WTC11 (cell line): Measurements from ENCODE around the gene ATG5. TPM values are rescaled to one million over a fixed set of nuclear protein-coding genes. Genes with fewer than 3 reads are reported as not detected.

Experiments
- ATAC-seq: fragments of 200-7000 bp; cut with Tn5 transposase; 2 replicates; pipeline ENCODE4 v1.10.0; 2021; ENCODE audit warnings: mild to moderate bottlenecking, moderate library complexity
- CTCF ChIA-PET: fragments of 300-600 bp; sonication (Branson Sonifier 250); formaldehyde crosslinking; loops from one replicate; lab custom pipeline; 2021; ENCODE audit warnings: antibody characterized with exemption; lab: Charles Lee
- POLR2A ChIA-PET: fragments of 350-600 bp; sonication (Branson Sonifier 250); formaldehyde crosslinking; loops from one replicate; lab custom pipeline; 2021; ENCODE audit warnings: antibody characterized with exemption; lab: Charles Lee
- DNase-seq: peaks from one replicate; pipeline ENCODE4 v3.0.0; 2021; ENCODE audit warnings: low spot score
- H3K27ac Mint-ChIP-seq: 2 replicates; pipeline ENCODE4 v1.8.0; 2021; ENCODE audit warnings: mixed read lengths
- H3K27me3 Mint-ChIP-seq: 2 replicates; pipeline ENCODE4 v1.8.0; 2021; ENCODE audit warnings: low read depth, mild to moderate bottlenecking, moderate library complexity, mixed read lengths
- H3K36me3 Mint-ChIP-seq: 2 replicates; pipeline ENCODE4 v1.8.0; 2021; ENCODE audit warnings: mixed read lengths
- H3K4me1 Mint-ChIP-seq: 2 replicates; pipeline ENCODE4 v1.8.0; 2022; ENCODE audit warnings: mixed read lengths
- H3K4me3 Mint-ChIP-seq: 2 replicates; pipeline ENCODE4 v1.8.0; 2021; ENCODE audit warnings: mild to moderate bottlenecking, moderate library complexity, mixed read lengths
- H3K9me3 Mint-ChIP-seq: 2 replicates; pipeline ENCODE4 v1.8.0; 2021; ENCODE audit warnings: mixed read lengths
- AFF4 ChIP-seq: sonication (generic); formaldehyde crosslinking; IDR thresholded peaks from 2 replicates; pipeline ENCODE4 v1.8.1; 2023; ENCODE audit warnings: mild to moderate bottlenecking, missing genetic modification reagents, borderline replicate concordance
- ARID4B ChIP-seq: sonication (generic); formaldehyde crosslinking; IDR thresholded peaks from 2 replicates; pipeline ENCODE4 v1.8.0; 2023; ENCODE audit warnings: missing genetic modification reagents, mild to moderate bottlenecking, borderline replicate concordance
- CDX4 ChIP-seq: fragments of 250-450 bp; sonication (Bioruptor Pico); IDR thresholded peaks from 2 replicates; pipeline ENCODE4 v1.9.0; 2021; ENCODE audit warnings: moderate library complexity, mild to moderate bottlenecking, inconsistent platforms, borderline replicate concordance
- E2F1 ChIP-seq: sonication (generic); formaldehyde crosslinking; IDR thresholded peaks from 2 replicates; pipeline ENCODE4 v1.8.0; 2022; ENCODE audit warnings: mild to moderate bottlenecking, missing genetic modification reagents
- ESRRA ChIP-seq: sonication (generic); formaldehyde crosslinking; IDR thresholded peaks from 2 replicates; pipeline ENCODE4 v1.8.1; 2022; ENCODE audit warnings: mild to moderate bottlenecking, missing genetic modification reagents, borderline replicate concordance
- GTF2I ChIP-seq: fragments of 250-450 bp; sonication (Bioruptor Pico); conservative IDR thresholded peaks from 2 replicates; pipeline ENCODE4 v1.4.0; 2021; ENCODE audit warnings: mild to moderate bottlenecking
- IRF2 ChIP-seq: sonication (generic); formaldehyde crosslinking; IDR thresholded peaks from 2 replicates; pipeline ENCODE4 v1.8.0; 2022; ENCODE audit warnings: low read depth, missing genetic modification reagents, borderline replicate concordance
- MLX ChIP-seq: sonication (generic); formaldehyde crosslinking; IDR thresholded peaks from 2 replicates; pipeline ENCODE4 v1.8.1; 2023; ENCODE audit warnings: mild to moderate bottlenecking, missing genetic modification reagents, moderate library complexity
- NR1H2 ChIP-seq: sonication (generic); formaldehyde crosslinking; IDR thresholded peaks from 2 replicates; pipeline ENCODE4 v1.9.0; 2021; ENCODE audit warnings: mild to moderate bottlenecking, moderate library complexity, missing genetic modification reagents
- PREB ChIP-seq: sonication (generic); formaldehyde crosslinking; IDR thresholded peaks from 2 replicates; pipeline ENCODE4 v1.8.1; 2022; ENCODE audit warnings: mild to moderate bottlenecking, missing genetic modification reagents, moderate library complexity, borderline replicate concordance
- ZBTB21 ChIP-seq: sonication (generic); formaldehyde crosslinking; IDR thresholded peaks from 2 replicates; pipeline ENCODE4 v1.8.1; 2023; ENCODE audit warnings: mild to moderate bottlenecking, missing genetic modification reagents, borderline replicate concordance
- ZBTB43 ChIP-seq: sonication (generic); formaldehyde crosslinking; IDR thresholded peaks from 2 replicates; pipeline ENCODE4 v1.8.1; 2023; ENCODE audit warnings: mild to moderate bottlenecking, missing genetic modification reagents
- ZMAT4 ChIP-seq: fragments of 250-450 bp; sonication (Bioruptor Pico); IDR thresholded peaks from 2 replicates; pipeline ENCODE4 v1.9.0; 2021; ENCODE audit warnings: mild to moderate bottlenecking
- ZNF121 ChIP-seq: sonication (generic); formaldehyde crosslinking; IDR thresholded peaks from 2 replicates; pipeline ENCODE4 v1.8.0; 2023; ENCODE audit warnings: missing genetic modification reagents
- ZNF263 ChIP-seq: sonication (generic); formaldehyde crosslinking; IDR thresholded peaks from 2 replicates; pipeline ENCODE4 v1.8.1; 2022; ENCODE audit warnings: low read depth, mild to moderate bottlenecking, moderate library complexity, missing genetic modification reagents
- ZNF396 ChIP-seq: fragments of 250-450 bp; sonication (Bioruptor Pico); IDR thresholded peaks from 2 replicates; pipeline ENCODE4 v1.8.0; 2021; ENCODE audit warnings: mild to moderate bottlenecking, moderate library complexity, borderline replicate concordance
- total RNA-seq: library from RNA; stranded (reverse); gene quantifications from 3 replicates; pipeline ENCODE4 v1.2.3, GENCODE V29; 2021

ATG5 gene
- total RNA-seq, 1 experiment from 2014 or later, result 32.6 TPM

- TF ChIP-seq AFF4 (CRISPR knock-in tag) (no peak), PREB (CRISPR knock-in tag) (no peak), ZMAT4 (no peak), E2F1 (no peak), ZNF263 (CRISPR knock-in tag) (no peak), ESRRA (CRISPR knock-in tag) (no peak)
Measured at GRCh38 chr6:106215608-106216007, 110.0 kb downstream of the ATG5 start (continued).

- H3K4me1 Mint-ChIP-seq, result peaks cover 22% of the 10 kb centered on the region
- CTCF ChIA-PET, result interaction anchor here (0.9 to 1.0 kb wide), 2 partner anchors 9 to 74 kb away, joined by 3 to 5 read pairs; no protein-coding TSS in a partner anchor
- TF ChIP-seq NR1H2 (CRISPR knock-in tag) (no peak), ZBTB21 (CRISPR knock-in tag) (no peak), MLX (CRISPR knock-in tag) (no peak), GTF2I (CRISPR knock-in tag) (no peak), ZNF396 (CRISPR knock-in tag) (no peak), ZBTB43 (CRISPR knock-in tag) (no peak), CDX4 (CRISPR knock-in tag) (no peak), ZNF121 (CRISPR knock-in tag) (no peak), AFF4 (CRISPR knock-in tag) (no peak), ARID4B (CRISPR knock-in tag) (no peak), IRF2 (CRISPR knock-in tag) (no peak)
- POLR2A ChIA-PET, result no interaction called here
- H3K27ac Mint-ChIP-seq, result no peak overlapping the region
- no peak for ATAC-seq
- H3K9me3 Mint-ChIP-seq, result no peaks in the 10 kb centered on the region
- H3K27me3 Mint-ChIP-seq, result no peaks in the 10 kb centered on the region
- H3K36me3 Mint-ChIP-seq, result 0 out of 2 replicates have a peak, but pooled peaks cover under 1% of the 10 kb centered on the region
- no peak overlapping the region for H3K4me3 Mint-ChIP-seq
- DNase-seq, result no peak
Measured at GRCh38 chr6:106214531-106214930, 111.0 kb downstream of the ATG5 start.
